ENCODE data around the gene TSPAN15.

The TSPAN15 gene

DNA sequence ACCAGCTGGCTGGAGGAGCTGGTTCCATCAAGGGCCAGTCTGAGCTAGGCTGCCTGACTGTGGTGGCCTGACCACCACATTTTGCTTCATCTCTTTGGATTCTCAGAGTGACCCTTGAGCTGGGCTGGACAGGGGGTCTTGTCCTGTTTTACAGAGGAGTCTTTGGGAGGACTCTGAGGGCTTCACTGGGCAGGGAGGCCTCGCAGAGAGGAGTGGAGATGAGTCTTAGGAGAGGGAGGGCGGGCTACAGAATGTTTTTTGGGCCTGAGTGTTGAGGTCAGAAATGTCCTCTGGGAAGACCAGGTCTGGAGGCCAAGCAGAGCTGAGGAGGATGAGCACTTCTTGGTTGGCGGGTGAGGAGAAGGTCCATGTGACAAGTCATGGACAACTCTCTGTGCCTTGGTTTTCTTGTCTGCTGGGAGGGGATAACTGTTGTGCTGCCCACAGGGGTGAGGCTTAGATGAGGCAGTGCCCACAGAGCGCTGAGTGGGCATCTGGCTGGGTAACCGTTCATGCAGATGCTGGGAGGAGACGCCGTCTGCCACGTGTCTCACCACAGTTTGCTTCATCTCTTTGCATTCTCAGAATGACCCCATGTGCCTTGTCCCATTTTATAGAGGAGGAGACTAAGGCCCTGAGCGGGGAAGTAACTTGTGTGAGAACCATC, 9.4 kb downstream of the TSPAN15 start (continued):
- TF ChIP-seq KLF7 (tag by site-specific recombination; IDR thresholded peaks at IDR 0.05; ENCODE audit: borderline replicate concordance) (no peak), ZNF692 (tag by site-specific recombination; IDR thresholded peaks at IDR 0.05) (no peak), ZNF707 (tag by site-specific recombination; IDR thresholded peaks at IDR 0.05) (no peak), ZBTB7A (tag by site-specific recombination; IDR thresholded peaks at IDR 0.05; ENCODE audit: low read depth) (no peak), ZNF157 (tag by site-specific recombination; IDR thresholded peaks at IDR 0.05) (no peak), ZNF596 (tag by site-specific recombination; IDR thresholded peaks at IDR 0.05) (no peak)

- no peak for TF ChIP-seq ZNF302 (tag by site-specific recombination; IDR thresholded peaks at IDR 0.05; ENCODE audit: low read depth)
- no peak for TF ChIP-seq KLF8 (tag by site-specific recombination; IDR thresholded peaks at IDR 0.05)
- TF ChIP-seq, protein P1, sequence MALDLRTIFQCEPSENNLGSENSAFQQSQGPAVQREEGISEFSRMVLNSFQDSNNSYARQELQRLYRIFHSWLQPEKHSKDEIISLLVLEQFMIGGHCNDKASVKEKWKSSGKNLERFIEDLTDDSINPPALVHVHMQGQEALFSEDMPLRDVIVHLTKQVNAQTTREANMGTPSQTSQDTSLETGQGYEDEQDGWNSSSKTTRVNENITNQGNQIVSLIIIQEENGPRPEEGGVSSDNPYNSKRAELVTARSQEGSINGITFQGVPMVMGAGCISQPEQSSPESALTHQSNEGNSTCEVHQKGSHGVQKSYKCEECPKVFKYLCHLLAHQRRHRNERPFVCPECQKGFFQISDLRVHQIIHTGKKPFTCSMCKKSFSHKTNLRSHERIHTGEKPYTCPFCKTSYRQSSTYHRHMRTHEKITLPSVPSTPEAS (tag by site-specific recombination; IDR thresholded peaks at IDR 0.05): no peak
- TF ChIP-seq ZNF19 (tag by site-specific recombination; IDR thresholded peaks at IDR 0.05; ENCODE audit: low read depth): no peak
- TF ChIP-seq ZNF138 (tag by site-specific recombination; IDR thresholded peaks at IDR 0.05; ENCODE audit: borderline replicate concordance): no peak
- no peak for TF ChIP-seq GFI1B (tag by site-specific recombination; IDR thresholded peaks at IDR 0.05)
- TF ChIP-seq ZNF37A (tag by site-specific recombination; IDR thresholded peaks at IDR 0.05): no peak
- TF ChIP-seq ZIC2 (tag by site-specific recombination; IDR thresholded peaks at IDR 0.05): no peak
- TF ChIP-seq ZNF140 (tag by site-specific recombination; IDR thresholded peaks at IDR 0.05): no peak
- TF ChIP-seq, protein P2, sequence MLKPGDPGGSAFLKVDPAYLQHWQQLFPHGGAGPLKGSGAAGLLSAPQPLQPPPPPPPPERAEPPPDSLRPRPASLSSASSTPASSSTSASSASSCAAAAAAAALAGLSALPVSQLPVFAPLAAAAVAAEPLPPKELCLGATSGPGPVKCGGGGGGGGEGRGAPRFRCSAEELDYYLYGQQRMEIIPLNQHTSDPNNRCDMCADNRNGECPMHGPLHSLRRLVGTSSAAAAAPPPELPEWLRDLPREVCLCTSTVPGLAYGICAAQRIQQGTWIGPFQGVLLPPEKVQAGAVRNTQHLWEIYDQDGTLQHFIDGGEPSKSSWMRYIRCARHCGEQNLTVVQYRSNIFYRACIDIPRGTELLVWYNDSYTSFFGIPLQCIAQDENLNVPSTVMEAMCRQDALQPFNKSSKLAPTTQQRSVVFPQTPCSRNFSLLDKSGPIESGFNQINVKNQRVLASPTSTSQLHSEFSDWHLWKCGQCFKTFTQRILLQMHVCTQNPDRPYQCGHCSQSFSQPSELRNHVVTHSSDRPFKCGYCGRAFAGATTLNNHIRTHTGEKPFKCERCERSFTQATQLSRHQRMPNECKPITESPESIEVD (tag by site-specific recombination; IDR thresholded peaks at IDR 0.05): no peak
- TF ChIP-seq WT1 (tag by site-specific recombination; IDR thresholded peaks at IDR 0.05): no peak
- TF ChIP-seq ZNF529 (tag by site-specific recombination; IDR thresholded peaks at IDR 0.05; ENCODE audit: insufficient replicate concordance): no peak
- TF ChIP-seq ZNF514 (tag by site-specific recombination; IDR thresholded peaks at IDR 0.05): no peak
- no peak for TF ChIP-seq SCRT2 (tag by site-specific recombination; IDR thresholded peaks at IDR 0.05)
- no peak for TF ChIP-seq ZNF214 (tag by site-specific recombination; IDR thresholded peaks at IDR 0.05; ENCODE audit: borderline replicate concordance)
- no peak for TF ChIP-seq ZBTB8A (tag by site-specific recombination; IDR thresholded peaks at IDR 0.05)
- H3K27ac ChIP-seq (ENCODE audit: extremely low read depth, low read depth, low read length): no peak overlapping the region
- H3K4me3 ChIP-seq (ENCODE audit: low read depth, low read length): no peak overlapping the region
- H3K9me3 ChIP-seq (ENCODE audit: control insufficient read depth, insufficient read depth, low read depth, low read length): no peaks in the 10 kb centered on the region
- POLR2A ChIA-PET: no interaction called here
- CTCF ChIA-PET: interaction anchor here (0.6 to 1.7 kb wide), 2 partner anchors 11 to 54 kb away, joined by 3 to 4 read pairs; no protein-coding TSS in a partner anchor
- H3K36me3 ChIP-seq (ENCODE audit: control insufficient read depth in 2 of 2, insufficient read depth in 1 of 2, low read length in 2 of 2): peaks cover 0 to 6% of the 10 kb centered on the region in 2 experiments; a peak in 1 of 3 replicates
- H3K4me1 ChIP-seq (ENCODE audit: control insufficient read depth, insufficient read depth, low read length): peaks cover 3% of the 10 kb centered on the region; the same call in 1 of the 2 replicates
These were observed 10.2 kb downstream of the TSPAN15 start for GRCh38 chr10:69461243-69462025.
